GM12872 (cell line): Measurements from ENCODE around the gene BDH1.

Source experiments
- CTCF ChIP-seq: IDR thresholded peaks from 3 replicates; pipeline ENCODE4 v1.5.1; 2011; ENCODE audit warnings: low read depth, mild to moderate bottlenecking, low read length, moderate library complexity; ENCODE audit not compliant: insufficient read depth

BDH1 gene

GRCh38 chr3:197510642-197511018 is 45.1 kb downstream of the BDH1 start:
- no peak for TF ChIP-seq CTCF

GRCh38 chr3:197508924-197509775 is 46.6 kb downstream of the BDH1 start:
- no peak for TF ChIP-seq CTCF

- no peak for TF ChIP-seq CTCF
Measured at GRCh38 chr3:197508461-197508860, 47.3 kb downstream of the BDH1 start.

GRCh38 chr3:197508051-197508451 is 47.7 kb downstream of the BDH1 start:
- TF ChIP-seq CTCF: no peak

GRCh38 chr3:197507541-197507940 is 48.2 kb downstream of the BDH1 start:
- TF ChIP-seq CTCF: no peak

GRCh38 chr3:197507081-197507480 is 48.7 kb downstream of the BDH1 start:
- TF ChIP-seq CTCF: no peak

GRCh38 chr3:197505796-197506548 is 49.8 kb downstream of the BDH1 start:
- no peak for TF ChIP-seq CTCF
